Measurements from ENCODE around the gene HDAC7. TPM values are rescaled to one million over a fixed set of nuclear protein-coding genes. Genes with fewer than 3 reads are reported as not detected.

Gene HDAC7
- polyA plus RNA-seq, 4 donors, result 2.2 to 30.3 (median 15.3) TPM

DNA sequence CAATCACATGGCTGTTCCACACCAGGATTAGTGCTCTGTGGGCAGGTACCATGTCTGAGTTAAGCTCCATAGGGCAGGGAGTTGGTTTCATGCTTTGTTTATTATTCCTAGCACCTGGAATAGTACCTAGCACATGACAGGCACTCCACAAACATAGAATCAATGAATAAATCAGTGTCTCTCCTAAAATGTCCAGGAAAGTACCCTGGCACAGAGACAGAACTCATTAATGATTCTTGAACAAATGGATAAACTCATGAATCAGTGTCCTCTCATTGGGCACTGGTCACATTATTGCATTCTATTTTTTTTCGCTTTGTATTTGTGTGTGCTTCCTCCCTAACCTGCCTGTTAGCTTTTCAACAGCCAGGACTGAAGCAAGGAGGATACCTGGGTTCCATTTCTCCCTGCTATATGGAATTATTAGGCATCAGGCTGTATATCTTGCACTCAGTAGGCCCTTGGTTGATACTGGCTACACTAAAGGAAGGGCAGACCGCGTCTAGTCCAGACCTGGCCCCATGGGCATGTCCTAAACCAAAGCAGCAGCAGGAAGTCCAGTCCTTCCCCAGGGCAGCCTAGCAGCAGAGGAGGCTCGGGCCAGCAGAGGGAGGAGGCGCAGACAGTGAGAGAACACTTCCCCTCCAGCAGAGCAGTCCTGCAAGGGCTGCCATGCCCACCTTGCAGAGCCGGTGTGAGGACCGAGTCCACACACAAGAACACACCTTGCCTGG, 18.4 kb downstream of the HDAC7 start:
- no peak overlapping the region for H3K27ac ChIP-seq (ENCODE audit: low read depth in 1 of 3, low read length in 2 of 3)
- no peaks in the 10 kb centered on the region for H3K27me3 ChIP-seq (ENCODE audit: control insufficient read depth in 3 of 3, insufficient read depth in 3 of 3, low read length in 3 of 3)
- peaks cover 0 to 80% (median 6%) of the 10 kb centered on the region in 3 donors for H3K36me3 ChIP-seq (ENCODE audit: control insufficient read depth in 3 of 3, insufficient read depth in 2 of 3, low read depth in 1 of 3, low read length in 3 of 3)
- 70 to 83% (median 78%) methylated on average over 7 of the region's 7 CpGs for WGBS, 3 donors
- peaks cover 0 to 8% (median 0%) of the 10 kb centered on the region in 3 donors for H3K4me1 ChIP-seq (ENCODE audit: control insufficient read depth in 3 of 3, insufficient read depth in 2 of 3, low read depth in 1 of 3, low read length in 2 of 3)
- no peaks in the 10 kb centered on the region for H3K9me3 ChIP-seq (ENCODE audit: control insufficient read depth in 2 of 2, insufficient read depth in 1 of 2, low read depth in 1 of 2, low read length in 1 of 2)
- no peak for FAIRE-seq
- no peak overlapping the region for H3K4me3 ChIP-seq (ENCODE audit: low read depth in 1 of 3, low read length in 3 of 3)
- DNase-seq, result no peak

DNA sequence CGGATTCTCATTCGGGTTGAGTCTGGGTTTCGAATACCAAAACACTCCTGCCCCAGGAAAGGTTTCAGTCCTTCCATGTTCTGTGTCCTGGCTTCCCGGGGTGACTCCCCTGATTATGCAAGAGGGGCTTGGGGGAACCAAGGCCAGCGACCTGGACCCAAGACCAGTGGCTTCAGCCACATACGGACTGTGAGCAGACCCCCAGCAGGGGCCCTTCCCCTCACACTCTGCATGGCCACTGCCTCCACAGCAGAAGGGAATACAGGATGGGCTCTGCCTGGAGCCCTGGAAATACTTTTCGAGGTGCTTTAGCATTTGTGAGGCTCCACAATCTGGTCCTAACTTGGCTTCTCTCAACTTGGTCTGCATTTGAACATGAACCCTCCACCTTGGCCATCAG, 19.1 kb downstream of the HDAC7 start:
- no peak for FAIRE-seq
- H3K4me1 ChIP-seq (ENCODE audit: control insufficient read depth in 3 of 3, insufficient read depth in 2 of 3, low read depth in 1 of 3, low read length in 2 of 3), result peaks cover 0 to 5% (median 0%) of the 10 kb centered on the region in 3 donors
- no peak overlapping the region for H3K27ac ChIP-seq (ENCODE audit: low read depth in 1 of 3, low read length in 2 of 3)

DNA sequence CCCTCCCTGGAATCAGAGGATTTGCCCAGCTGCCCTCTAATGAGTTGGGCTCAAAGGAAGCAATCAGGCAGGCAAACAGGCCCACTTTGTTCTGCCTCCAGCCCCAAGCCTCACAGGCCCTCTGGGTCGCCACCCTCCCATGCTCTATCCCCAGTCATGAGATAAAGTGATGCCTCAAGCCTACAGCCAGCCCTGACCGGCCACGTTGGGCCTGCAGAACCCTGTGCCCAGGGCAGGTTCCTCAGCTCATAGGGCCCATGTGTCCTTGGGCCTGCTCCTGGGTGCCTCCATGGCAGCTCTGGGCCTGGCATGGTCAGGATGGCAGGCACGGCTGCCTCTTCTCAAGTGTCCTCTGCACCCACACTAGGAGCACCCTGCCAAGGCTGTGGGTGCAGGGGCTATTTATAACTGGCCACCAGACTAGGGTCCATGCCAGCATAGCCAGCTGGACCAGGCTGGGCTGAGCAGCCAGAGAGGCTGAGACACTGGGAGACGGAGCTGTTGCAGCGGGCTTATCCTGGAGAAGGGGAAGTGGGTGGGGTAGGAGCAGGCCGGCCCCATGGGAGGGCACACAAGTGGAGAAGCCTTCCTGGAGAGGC, 20.2 kb downstream of the HDAC7 start:
- peaks cover 4 to 83% (median 6%) of the 10 kb centered on the region in 3 donors for H3K36me3 ChIP-seq (ENCODE audit: control insufficient read depth in 3 of 3, insufficient read depth in 2 of 3, low read depth in 1 of 3, low read length in 3 of 3)
- FAIRE-seq (no peak), DNase-seq (no peak)
- no peaks in the 10 kb centered on the region for H3K27me3 ChIP-seq (ENCODE audit: control insufficient read depth in 3 of 3, insufficient read depth in 3 of 3, low read length in 3 of 3)
- no peaks in the 10 kb centered on the region for H3K9me3 ChIP-seq (ENCODE audit: control insufficient read depth in 2 of 2, insufficient read depth in 1 of 2, low read depth in 1 of 2, low read length in 1 of 2)
- H3K27ac ChIP-seq (ENCODE audit: low read depth in 1 of 3, low read length in 2 of 3), result no peak overlapping the region
- no peak overlapping the region for H3K4me3 ChIP-seq (ENCODE audit: low read depth in 1 of 3, low read length in 3 of 3)
- H3K4me1 ChIP-seq (ENCODE audit: control insufficient read depth in 3 of 3, insufficient read depth in 2 of 3, low read depth in 1 of 3, low read length in 2 of 3), result peaks cover 0 to 4% (median 0%) of the 10 kb centered on the region in 3 donors
- WGBS, 3 donors, result 70 to 97% (median 89%) methylated on average over 7 of the region's 7 CpGs

More for the DNA sequence above, 19.1 kb downstream of the HDAC7 start:
- Histone ChIP-seq H3K27me3 (ENCODE audit: control insufficient read depth in 3 of 3, insufficient read depth in 3 of 3, low read length in 3 of 3) (no peaks in the 10 kb centered on the region), H3K4me3 (ENCODE audit: low read depth in 1 of 3, low read length in 3 of 3) (no peak overlapping the region), H3K9me3 (ENCODE audit: control insufficient read depth in 2 of 2, insufficient read depth in 1 of 2, low read depth in 1 of 2, low read length in 1 of 2) (no peaks in the 10 kb centered on the region), H3K36me3 (ENCODE audit: control insufficient read depth in 3 of 3, insufficient read depth in 2 of 3, low read depth in 1 of 3, low read length in 3 of 3) (peaks cover 0 to 82% (median 6%) of the 10 kb centered on the region in 3 donors)
- no peak for DNase-seq
- WGBS, 3 donors, result 90 to 94% (median 93%) methylated on average over 7 of the region's 7 CpGs

DNA sequence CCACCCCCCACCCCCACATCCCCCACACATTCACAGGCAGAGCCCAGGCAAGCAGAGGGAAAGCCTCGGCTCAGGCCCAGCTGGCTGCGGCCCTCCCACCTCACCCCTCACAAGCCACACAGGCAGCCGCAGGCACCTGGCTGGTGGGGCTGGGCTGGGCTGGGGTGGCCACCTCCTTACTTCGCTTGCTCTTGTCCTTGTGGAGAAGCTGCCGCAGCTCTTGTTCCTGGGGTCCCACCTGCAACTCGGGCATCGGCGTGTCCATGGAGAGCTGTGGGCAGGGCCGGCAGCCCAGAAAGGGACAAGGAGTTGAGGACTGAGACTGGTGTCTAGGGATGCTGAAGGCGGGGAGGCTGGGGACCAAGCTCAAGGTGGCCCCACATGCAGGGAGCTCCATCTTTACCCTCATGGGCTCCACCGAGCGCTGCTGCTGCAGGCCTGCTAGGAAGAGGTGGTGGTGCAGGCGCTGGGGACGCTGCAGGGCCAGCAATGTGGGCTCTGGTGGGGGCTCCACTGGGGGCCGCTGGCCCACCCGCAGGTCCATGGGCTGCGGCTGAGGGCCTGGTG, 21.2 kb downstream of the HDAC7 start:
- FAIRE-seq (no peak), DNase-seq (no peak)
- no peaks in the 10 kb centered on the region for H3K9me3 ChIP-seq (ENCODE audit: control insufficient read depth in 2 of 2, insufficient read depth in 1 of 2, low read depth in 1 of 2, low read length in 1 of 2)
- WGBS, 3 donors, result 90 to 93% (median 92%) methylated on average over 17 of the region's 17 CpGs
- H3K27ac ChIP-seq (ENCODE audit: low read depth in 1 of 3, low read length in 2 of 3), result no peak overlapping the region
- H3K36me3 ChIP-seq (ENCODE audit: control insufficient read depth in 3 of 3, insufficient read depth in 2 of 3, low read depth in 1 of 3, low read length in 3 of 3), result peaks cover 4 to 83% (median 6%) of the 10 kb centered on the region in 3 donors
- no peaks in the 10 kb centered on the region for H3K27me3 ChIP-seq (ENCODE audit: control insufficient read depth in 3 of 3, insufficient read depth in 3 of 3, low read length in 3 of 3)
- H3K4me1 ChIP-seq (ENCODE audit: control insufficient read depth in 3 of 3, insufficient read depth in 2 of 3, low read depth in 1 of 3, low read length in 2 of 3), result peaks cover 0 to 4% (median 0%) of the 10 kb centered on the region in 3 donors
- no peak overlapping the region for H3K4me3 ChIP-seq (ENCODE audit: low read depth in 1 of 3, low read length in 3 of 3)

DNA sequence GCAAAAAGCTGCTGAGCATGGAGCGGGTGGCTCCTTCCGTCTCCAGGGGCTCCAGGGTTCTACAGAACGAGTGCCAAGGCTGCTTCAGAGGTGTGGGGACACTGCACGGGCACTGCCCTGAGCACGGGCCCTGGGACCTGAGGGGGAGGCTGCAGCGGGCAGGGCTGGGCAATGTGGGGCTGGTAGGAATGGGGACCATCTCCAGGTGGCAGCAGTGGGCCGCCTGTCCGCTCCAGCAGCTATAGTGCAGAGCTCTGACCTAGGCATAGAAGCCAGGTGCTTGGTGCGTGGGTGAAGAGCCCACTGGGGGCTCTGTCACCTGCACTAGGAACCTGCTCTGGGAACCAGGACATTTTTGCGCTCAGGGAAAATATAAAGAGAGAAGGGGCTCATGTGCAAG, 22.3 kb downstream of the HDAC7 start:
- Histone ChIP-seq H3K4me1 (ENCODE audit: control insufficient read depth in 3 of 3, insufficient read depth in 2 of 3, low read depth in 1 of 3, low read length in 2 of 3) (peaks cover 0 to 4% (median 0%) of the 10 kb centered on the region in 3 donors), H3K9me3 (ENCODE audit: control insufficient read depth in 2 of 2, insufficient read depth in 1 of 2, low read depth in 1 of 2, low read length in 1 of 2) (no peaks in the 10 kb centered on the region), H3K4me3 (ENCODE audit: low read depth in 1 of 3, low read length in 3 of 3) (no peak overlapping the region), H3K27ac (ENCODE audit: low read depth in 1 of 3, low read length in 2 of 3) (no peak overlapping the region), H3K36me3 (ENCODE audit: control insufficient read depth in 3 of 3, insufficient read depth in 2 of 3, low read depth in 1 of 3, low read length in 3 of 3) (peaks cover 4 to 78% (median 6%) of the 10 kb centered on the region in 3 donors), H3K27me3 (ENCODE audit: control insufficient read depth in 3 of 3, insufficient read depth in 3 of 3, low read length in 3 of 3) (no peaks in the 10 kb centered on the region)
- 78 to 84% (median 82%) methylated on average over 10 of the region's 10 CpGs for WGBS, 3 donors
- no peak for FAIRE-seq
- DNase-seq, result peak in 1 of 2 donors; percentile 54

DNA sequence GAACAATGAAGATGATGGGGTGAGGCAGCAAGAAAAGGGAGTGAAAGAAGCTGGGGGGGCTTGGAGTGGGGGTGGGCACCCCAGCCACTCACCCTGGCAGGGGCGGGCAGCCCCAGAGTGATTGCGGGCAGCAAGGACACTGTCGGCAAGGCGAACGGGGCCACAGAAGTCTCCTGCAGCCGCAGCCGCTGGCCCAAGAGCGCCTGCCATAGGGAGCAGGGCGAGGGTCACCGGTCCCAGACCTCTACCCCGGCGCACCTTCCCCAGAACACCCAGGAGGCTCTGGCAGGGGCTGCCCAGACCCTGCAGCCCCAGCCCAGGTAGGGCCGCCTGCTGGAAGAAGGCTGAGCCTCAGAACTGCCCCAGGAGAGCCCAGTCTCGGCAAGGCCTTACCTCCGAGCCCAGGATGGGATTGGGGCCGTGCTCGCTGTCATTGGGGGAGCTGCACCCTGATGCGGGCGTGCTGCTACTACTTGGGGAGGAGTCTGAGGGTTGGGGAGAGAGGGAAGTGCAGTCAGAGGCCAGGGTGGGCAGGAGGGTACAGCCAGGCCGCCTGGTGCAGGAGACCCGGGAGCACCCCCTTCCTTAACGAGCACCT, 23.8 kb downstream of the HDAC7 start:
- no peak overlapping the region for H3K27ac ChIP-seq (ENCODE audit: low read depth in 1 of 3, low read length in 2 of 3)
- DNase-seq (no peak), FAIRE-seq (no peak)
- no peak overlapping the region for H3K4me3 ChIP-seq (ENCODE audit: low read depth in 1 of 3, low read length in 3 of 3)
- no peaks in the 10 kb centered on the region for H3K4me1 ChIP-seq (ENCODE audit: control insufficient read depth in 3 of 3, insufficient read depth in 2 of 3, low read depth in 1 of 3, low read length in 2 of 3)
- WGBS, 3 donors, result 89 to 95% (median 95%) methylated on average over 19 to 22 of the region's 22 CpGs
- no peaks in the 10 kb centered on the region for H3K9me3 ChIP-seq (ENCODE audit: control insufficient read depth in 2 of 2, insufficient read depth in 1 of 2, low read depth in 1 of 2, low read length in 1 of 2)
- peaks cover 4 to 80% (median 8%) of the 10 kb centered on the region in 3 donors for H3K36me3 ChIP-seq (ENCODE audit: control insufficient read depth in 3 of 3, insufficient read depth in 2 of 3, low read depth in 1 of 3, low read length in 3 of 3)
- H3K27me3 ChIP-seq (ENCODE audit: control insufficient read depth in 3 of 3, insufficient read depth in 3 of 3, low read length in 3 of 3), result no peaks in the 10 kb centered on the region

DNA sequence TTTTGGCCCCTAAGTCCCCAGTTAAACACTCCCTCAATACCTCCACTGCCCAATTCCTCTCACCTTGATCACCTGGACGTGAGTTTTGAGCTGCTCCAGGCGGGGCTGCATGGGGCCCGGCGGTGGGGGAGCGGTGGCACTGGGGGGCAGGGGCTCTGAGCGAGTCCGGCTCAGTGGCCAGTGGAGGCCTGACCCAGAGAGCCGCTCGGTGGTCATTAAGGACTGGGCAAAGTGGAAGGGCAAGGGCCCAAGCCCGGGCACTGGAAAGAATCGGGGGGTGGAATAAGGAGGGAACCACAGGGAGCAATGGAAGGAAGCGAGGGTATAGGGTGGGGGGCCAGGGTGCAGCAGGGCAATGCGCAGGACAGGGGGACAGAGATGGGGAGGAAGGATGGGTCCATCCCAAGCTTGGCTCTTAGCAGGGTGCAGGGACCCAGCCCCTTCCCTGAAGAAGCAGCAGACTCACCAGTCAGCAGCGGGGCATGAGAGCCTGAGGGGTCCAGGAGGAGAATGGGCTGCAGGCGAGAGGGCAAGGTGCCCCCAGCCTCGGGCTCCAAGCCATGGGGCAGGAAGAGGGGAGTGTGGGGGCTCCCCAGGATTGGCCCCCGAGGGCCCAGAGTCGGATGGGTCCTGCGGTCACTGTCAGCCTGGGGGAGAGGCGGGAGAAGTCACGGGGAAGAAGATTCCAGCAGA, 24.4 kb downstream of the HDAC7 start:
- H3K9me3 ChIP-seq (ENCODE audit: control insufficient read depth in 2 of 2, insufficient read depth in 1 of 2, low read depth in 1 of 2, low read length in 1 of 2), result no peaks in the 10 kb centered on the region
- no peaks in the 10 kb centered on the region for H3K27me3 ChIP-seq (ENCODE audit: control insufficient read depth in 3 of 3, insufficient read depth in 3 of 3, low read length in 3 of 3)
- H3K27ac ChIP-seq (ENCODE audit: low read depth in 1 of 3, low read length in 2 of 3), result no peak overlapping the region
- DNase-seq (no peak), FAIRE-seq (no peak)
- WGBS, 3 donors, result 94 to 97% (median 96%) methylated on average over 20 to 21 of the region's 21 CpGs
- no peaks in the 10 kb centered on the region for H3K4me1 ChIP-seq (ENCODE audit: control insufficient read depth in 3 of 3, insufficient read depth in 2 of 3, low read depth in 1 of 3, low read length in 2 of 3)
- peaks cover 4 to 85% (median 8%) of the 10 kb centered on the region in 3 donors for H3K36me3 ChIP-seq (ENCODE audit: control insufficient read depth in 3 of 3, insufficient read depth in 2 of 3, low read depth in 1 of 3, low read length in 3 of 3)
- no peak overlapping the region for H3K4me3 ChIP-seq (ENCODE audit: low read depth in 1 of 3, low read length in 3 of 3)

DNA sequence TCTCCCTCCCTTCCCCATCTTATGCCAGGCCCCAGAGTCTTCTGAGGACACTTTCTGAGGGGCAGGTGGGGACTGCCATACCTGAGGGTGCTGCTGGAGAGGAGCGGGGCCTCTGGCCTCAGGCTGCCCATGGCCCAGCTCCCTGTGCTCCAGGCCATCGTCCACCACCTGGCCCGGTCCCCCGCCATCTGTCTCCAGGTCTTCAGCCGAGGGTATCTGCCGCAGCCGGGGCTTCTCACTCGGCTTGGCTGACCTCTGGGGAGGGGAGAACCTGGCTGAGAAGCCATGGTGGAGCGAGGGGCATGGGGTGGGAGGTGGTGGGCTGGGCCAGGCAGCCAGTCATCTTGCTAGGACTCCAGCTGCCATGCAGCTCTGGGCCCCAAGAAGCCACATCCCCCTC, 25.0 kb downstream of the HDAC7 start:
- no peak for FAIRE-seq
- H3K27me3 ChIP-seq (ENCODE audit: control insufficient read depth in 3 of 3, insufficient read depth in 3 of 3, low read length in 3 of 3), result no peaks in the 10 kb centered on the region
- no peaks in the 10 kb centered on the region for H3K9me3 ChIP-seq (ENCODE audit: control insufficient read depth in 2 of 2, insufficient read depth in 1 of 2, low read depth in 1 of 2, low read length in 1 of 2)
- peaks cover 4 to 85% (median 8%) of the 10 kb centered on the region in 3 donors for H3K36me3 ChIP-seq (ENCODE audit: control insufficient read depth in 3 of 3, insufficient read depth in 2 of 3, low read depth in 1 of 3, low read length in 3 of 3)
- H3K4me1 ChIP-seq (ENCODE audit: control insufficient read depth in 3 of 3, insufficient read depth in 2 of 3, low read depth in 1 of 3, low read length in 2 of 3), result no peaks in the 10 kb centered on the region
- H3K27ac ChIP-seq (ENCODE audit: low read depth in 1 of 3, low read length in 2 of 3), result no peak overlapping the region
- WGBS, 3 donors, result 95 to 99% (median 97%) methylated on average over 9 of the region's 9 CpGs
- no peak for DNase-seq
- H3K4me3 ChIP-seq (ENCODE audit: low read depth in 1 of 3, low read length in 3 of 3), result no peak overlapping the region
